Liver (tissue), 9 donors: ENCODE results near the gene TRAPPC12. TPM values are rescaled to one million over a fixed set of nuclear protein-coding genes. Genes with fewer than 3 reads are reported as not detected.

ENCODE experiments used
- DNase-seq: peaks from one replicate; pipeline ENCODE4 v3.0.0-alpha.2; 2017; ENCODE audit warnings: low spot score
- H3K27ac ChIP-seq, 2 donors: one replicate each; pipeline ENCODE4 v1.7.0; 2013; ENCODE audit warnings: inconsistent platforms in 2 of 2, low read length in 2 of 2, control low read depth in 1 of 2, low read depth in 1 of 2, mild to moderate bottlenecking in 1 of 2
- H3K27me3 ChIP-seq, 4 donors: one replicate each; pipeline versions ENCODE4 v1.6.1 to v1.7.0; 2013; ENCODE audit warnings: low read length in 3 of 4, inconsistent platforms in 1 of 4, mild to moderate bottlenecking in 1 of 4, moderate library complexity in 1 of 4; ENCODE audit not compliant: control insufficient read depth in 4 of 4, insufficient read depth in 4 of 4
- H3K36me3 ChIP-seq, 4 donors: one replicate each; pipeline versions ENCODE4 v1.6.1 to v1.7.0; 2013; ENCODE audit warnings: low read length in 3 of 4, mild to moderate bottlenecking in 3 of 4, low read depth in 1 of 4, moderate library complexity in 1 of 4; ENCODE audit not compliant: control insufficient read depth in 4 of 4, insufficient read depth in 3 of 4
- H3K4me1 ChIP-seq, 4 donors: one replicate each; pipeline versions ENCODE4 v1.6.1 to v1.7.0; 2013; ENCODE audit warnings: low read length in 3 of 4, mild to moderate bottlenecking in 3 of 4, moderate library complexity in 1 of 4; ENCODE audit not compliant: control insufficient read depth in 4 of 4, insufficient read depth in 4 of 4
- H3K4me3 ChIP-seq, 3 donors: one replicate each; pipeline versions ENCODE4 v1.6.1 to v1.7.0; 2013; ENCODE audit warnings: low read length in 3 of 3, control low read depth in 1 of 3, low read depth in 1 of 3, mild to moderate bottlenecking in 1 of 3
- H3K9ac ChIP-seq, 2 donors: one replicate each; pipeline ENCODE4 v1.7.0; 2013; ENCODE audit warnings: low read length in 2 of 2, mild to moderate bottlenecking in 2 of 2, moderate library complexity in 2 of 2, control low read depth in 1 of 2, low read depth in 1 of 2
- H3K9me3 ChIP-seq, 4 donors: one replicate each; pipeline versions ENCODE4 v1.6.1 to v1.7.0; 2013; ENCODE audit warnings: low read length in 3 of 4; ENCODE audit not compliant: control insufficient read depth in 4 of 4
- EGR1 ChIP-seq, 2 donors: IDR thresholded peaks; 2 replicates each; pipeline ENCODE4 v1.6.1; 2016 to 2018; ENCODE audit warnings: antibody characterized with exemption in 2 of 2, low read depth in 2 of 2
- FOXA1 ChIP-seq: IDR thresholded peaks from 2 replicates; pipeline ENCODE4 v1.6.1; 2016; ENCODE audit warnings: antibody characterized with exemption
- FOXA2 ChIP-seq: IDR thresholded peaks from 2 replicates; pipeline ENCODE4 v1.6.1; 2016; ENCODE audit warnings: antibody characterized with exemption
- GABPA ChIP-seq, 2 donors: IDR thresholded peaks in 1 of 2; conservative IDR thresholded peaks in 1 of 2; 2 replicates each; pipeline ENCODE4 v1.6.1; 2016; ENCODE audit warnings: antibody characterized with exemption in 2 of 2, mild to moderate bottlenecking in 1 of 2, moderate library complexity in 1 of 2
- HNF4A ChIP-seq, 2 donors: conservative IDR thresholded peaks; 2 replicates each; pipeline ENCODE4 v1.6.1; 2016; ENCODE audit warnings: antibody characterized with exemption in 2 of 2, mild to moderate bottlenecking in 2 of 2
- HNF4G ChIP-seq: IDR thresholded peaks from 2 replicates; pipeline ENCODE4 v1.6.1; 2016; ENCODE audit warnings: antibody characterized with exemption
- JUND ChIP-seq, 2 donors: IDR thresholded peaks; 2 replicates each; pipeline ENCODE4 v1.6.1; 2016; ENCODE audit warnings: antibody characterized with exemption in 2 of 2
- NR2F2 ChIP-seq: IDR thresholded peaks from 2 replicates; pipeline ENCODE4 v1.6.1; 2016; ENCODE audit warnings: antibody characterized with exemption
- RAD21 ChIP-seq, 2 donors: IDR thresholded peaks; 2 replicates each; pipeline ENCODE4 v1.6.1; 2016; ENCODE audit warnings: antibody characterized with exemption in 2 of 2, mild to moderate bottlenecking in 2 of 2
- RXRA ChIP-seq, 2 donors: IDR thresholded peaks; 2 replicates each; pipeline ENCODE4 v1.6.1; 2017 to 2018; ENCODE audit warnings: antibody characterized with exemption in 2 of 2, mild to moderate bottlenecking in 1 of 2
- SP1 ChIP-seq: IDR thresholded peaks from 2 replicates; pipeline ENCODE4 v1.6.1; 2018; ENCODE audit warnings: antibody characterized with exemption, mild to moderate bottlenecking
- TAF1 ChIP-seq: conservative IDR thresholded peaks from 2 replicates; pipeline ENCODE4 v1.6.1; 2016; ENCODE audit warnings: antibody characterized with exemption, mild to moderate bottlenecking
- YY1 ChIP-seq: IDR thresholded peaks from 2 replicates; pipeline ENCODE4 v1.6.1; 2016; ENCODE audit warnings: antibody characterized with exemption, mild to moderate bottlenecking
- WGBS: extraction: QIAGEN DNeasy Blood & Tissue Kit; methylation state at CpG from one replicate; pipeline ENCODE4 v1.1.7; 2013; 5-methylcytosine and 5-hydroxymethylcytosine counted together
- polyA plus RNA-seq, 2 donors: library from polyadenylated mRNA; stranded (reverse) in 1 of 2; unstranded in 1 of 2; fragments of 200-250 nt in 1 of 2; fragments of >200 nt in 1 of 2; fragmentation: Nextera tagmentation in 1 of 2; extraction: Ambion mirVana in 1 of 2; gene quantifications; one replicate each; pipeline versions ENCODE4 v1.2.1 to v1.2.3, GENCODE V29; 2013 to 2015
- total RNA-seq, 2 donors: library from RNA; depleted of rRNA; stranded (reverse); fragments of >200 nt; gene quantifications; one replicate each; pipeline ENCODE4 v1.2.3, GENCODE V29; 2014
- TF ChIP-seq, protein P1 (sequence below): IDR thresholded peaks from 2 replicates; pipeline ENCODE4 v1.6.1; 2016; ENCODE audit warnings: antibody characterized with exemption
- TF ChIP-seq, protein P2 (sequence below): fragments of 150-350 bp; IDR thresholded peaks from 2 replicates; pipeline ENCODE4 v1.5.1; 2017; ENCODE audit warnings: improper control_type of control experiment, low read depth, low read length; ENCODE audit not compliant: missing input control
- TF ChIP-seq, protein P3 (sequence below): IDR thresholded peaks from 2 replicates; pipeline ENCODE4 v1.6.1; 2016; ENCODE audit warnings: antibody characterized with exemption
- TF ChIP-seq, protein P4 (sequence below): IDR thresholded peaks from 2 replicates; pipeline ENCODE4 v1.6.1; 2016; ENCODE audit warnings: antibody characterized with exemption, mild to moderate bottlenecking
- TF ChIP-seq, protein P5 (sequence below): IDR thresholded peaks from 2 replicates; pipeline ENCODE4 v1.6.1; 2016; ENCODE audit warnings: antibody characterized with exemption
- donor health status: healthy.
- donor health status: healthy.
- donor health status: healthy.
- donor health status: healthy.
- donor health status: healthy.

TRAPPC12 gene
- total and polyA plus RNA-seq, 4 donors, result 30.2 to 60.9 (median 39.7) TPM

DNA sequence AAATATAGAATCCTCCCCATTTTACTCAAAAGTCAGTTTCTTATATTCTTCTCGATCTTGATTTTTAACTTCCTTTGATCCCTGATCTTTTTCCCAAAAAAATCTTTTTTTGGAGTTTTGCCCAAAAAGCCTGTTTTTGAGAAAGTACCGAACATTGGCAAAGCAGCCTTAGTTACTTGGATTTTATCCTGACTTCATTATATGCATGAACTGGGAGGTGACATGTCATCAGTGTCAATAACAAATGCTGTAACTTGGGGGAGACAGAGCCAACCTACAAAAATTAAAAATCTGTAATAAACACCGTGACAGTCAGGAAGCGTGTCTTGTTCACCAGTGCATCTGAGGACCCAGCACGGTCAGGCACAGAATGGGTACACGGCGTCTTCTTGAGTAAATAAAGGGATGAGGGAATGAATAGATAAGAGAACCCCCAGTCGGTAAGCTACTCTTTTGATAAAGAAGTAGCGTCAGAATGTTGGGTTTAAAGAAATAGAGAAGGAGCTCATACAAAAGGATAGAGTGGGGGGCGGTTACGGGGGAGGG, 24.9 kb downstream of the TRAPPC12 start:
- 93% methylated on average over 11 of the region's 11 CpGs for WGBS
- H3K27me3 ChIP-seq, result no peaks in the 10 kb centered on the region
- H3K36me3 ChIP-seq, result peaks cover 6 to 20% (median 9%) of the 10 kb centered on the region in 4 donors
- H3K27ac ChIP-seq, result no peak overlapping the region
- TF ChIP-seq YY1 (no peak), SP1 (no peak), RXRA (IDR thresholded peaks at IDR 0.05) (no peak), FOXA1 (no peak), FOXA2 (no peak), HNF4A (conservative IDR thresholded peaks at IDR 0.05) (no peak), GABPA (IDR thresholded peaks at IDR 0.05 in 1 of 2, conservative IDR thresholded peaks at IDR 0.05 in 1 of 2) (no peak), JUND (IDR thresholded peaks at IDR 0.05) (no peak), EGR1 (IDR thresholded peaks at IDR 0.05; ENCODE audit: low read depth in 2 of 2) (no peak), RAD21 (IDR thresholded peaks at IDR 0.05) (no peak), HNF4G (no peak), TAF1 (no peak), NR2F2 (no peak)
- TF ChIP-seq, protein P1, sequence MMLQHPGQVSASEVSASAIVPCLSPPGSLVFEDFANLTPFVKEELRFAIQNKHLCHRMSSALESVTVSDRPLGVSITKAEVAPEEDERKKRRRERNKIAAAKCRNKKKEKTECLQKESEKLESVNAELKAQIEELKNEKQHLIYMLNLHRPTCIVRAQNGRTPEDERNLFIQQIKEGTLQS, result no peak
- TF ChIP-seq, protein P2, sequence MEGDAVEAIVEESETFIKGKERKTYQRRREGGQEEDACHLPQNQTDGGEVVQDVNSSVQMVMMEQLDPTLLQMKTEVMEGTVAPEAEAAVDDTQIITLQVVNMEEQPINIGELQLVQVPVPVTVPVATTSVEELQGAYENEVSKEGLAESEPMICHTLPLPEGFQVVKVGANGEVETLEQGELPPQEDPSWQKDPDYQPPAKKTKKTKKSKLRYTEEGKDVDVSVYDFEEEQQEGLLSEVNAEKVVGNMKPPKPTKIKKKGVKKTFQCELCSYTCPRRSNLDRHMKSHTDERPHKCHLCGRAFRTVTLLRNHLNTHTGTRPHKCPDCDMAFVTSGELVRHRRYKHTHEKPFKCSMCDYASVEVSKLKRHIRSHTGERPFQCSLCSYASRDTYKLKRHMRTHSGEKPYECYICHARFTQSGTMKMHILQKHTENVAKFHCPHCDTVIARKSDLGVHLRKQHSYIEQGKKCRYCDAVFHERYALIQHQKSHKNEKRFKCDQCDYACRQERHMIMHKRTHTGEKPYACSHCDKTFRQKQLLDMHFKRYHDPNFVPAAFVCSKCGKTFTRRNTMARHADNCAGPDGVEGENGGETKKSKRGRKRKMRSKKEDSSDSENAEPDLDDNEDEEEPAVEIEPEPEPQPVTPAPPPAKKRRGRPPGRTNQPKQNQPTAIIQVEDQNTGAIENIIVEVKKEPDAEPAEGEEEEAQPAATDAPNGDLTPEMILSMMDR, result no peak
- TF ChIP-seq, protein P3, sequence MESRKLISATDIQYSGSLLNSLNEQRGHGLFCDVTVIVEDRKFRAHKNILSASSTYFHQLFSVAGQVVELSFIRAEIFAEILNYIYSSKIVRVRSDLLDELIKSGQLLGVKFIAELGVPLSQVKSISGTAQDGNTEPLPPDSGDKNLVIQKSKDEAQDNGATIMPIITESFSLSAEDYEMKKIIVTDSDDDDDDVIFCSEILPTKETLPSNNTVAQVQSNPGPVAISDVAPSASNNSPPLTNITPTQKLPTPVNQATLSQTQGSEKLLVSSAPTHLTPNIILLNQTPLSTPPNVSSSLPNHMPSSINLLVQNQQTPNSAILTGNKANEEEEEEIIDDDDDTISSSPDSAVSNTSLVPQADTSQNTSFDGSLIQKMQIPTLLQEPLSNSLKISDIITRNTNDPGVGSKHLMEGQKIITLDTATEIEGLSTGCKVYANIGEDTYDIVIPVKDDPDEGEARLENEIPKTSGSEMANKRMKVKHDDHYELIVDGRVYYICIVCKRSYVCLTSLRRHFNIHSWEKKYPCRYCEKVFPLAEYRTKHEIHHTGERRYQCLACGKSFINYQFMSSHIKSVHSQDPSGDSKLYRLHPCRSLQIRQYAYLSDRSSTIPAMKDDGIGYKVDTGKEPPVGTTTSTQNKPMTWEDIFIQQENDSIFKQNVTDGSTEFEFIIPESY, result no peak
- TF ChIP-seq, protein P4, sequence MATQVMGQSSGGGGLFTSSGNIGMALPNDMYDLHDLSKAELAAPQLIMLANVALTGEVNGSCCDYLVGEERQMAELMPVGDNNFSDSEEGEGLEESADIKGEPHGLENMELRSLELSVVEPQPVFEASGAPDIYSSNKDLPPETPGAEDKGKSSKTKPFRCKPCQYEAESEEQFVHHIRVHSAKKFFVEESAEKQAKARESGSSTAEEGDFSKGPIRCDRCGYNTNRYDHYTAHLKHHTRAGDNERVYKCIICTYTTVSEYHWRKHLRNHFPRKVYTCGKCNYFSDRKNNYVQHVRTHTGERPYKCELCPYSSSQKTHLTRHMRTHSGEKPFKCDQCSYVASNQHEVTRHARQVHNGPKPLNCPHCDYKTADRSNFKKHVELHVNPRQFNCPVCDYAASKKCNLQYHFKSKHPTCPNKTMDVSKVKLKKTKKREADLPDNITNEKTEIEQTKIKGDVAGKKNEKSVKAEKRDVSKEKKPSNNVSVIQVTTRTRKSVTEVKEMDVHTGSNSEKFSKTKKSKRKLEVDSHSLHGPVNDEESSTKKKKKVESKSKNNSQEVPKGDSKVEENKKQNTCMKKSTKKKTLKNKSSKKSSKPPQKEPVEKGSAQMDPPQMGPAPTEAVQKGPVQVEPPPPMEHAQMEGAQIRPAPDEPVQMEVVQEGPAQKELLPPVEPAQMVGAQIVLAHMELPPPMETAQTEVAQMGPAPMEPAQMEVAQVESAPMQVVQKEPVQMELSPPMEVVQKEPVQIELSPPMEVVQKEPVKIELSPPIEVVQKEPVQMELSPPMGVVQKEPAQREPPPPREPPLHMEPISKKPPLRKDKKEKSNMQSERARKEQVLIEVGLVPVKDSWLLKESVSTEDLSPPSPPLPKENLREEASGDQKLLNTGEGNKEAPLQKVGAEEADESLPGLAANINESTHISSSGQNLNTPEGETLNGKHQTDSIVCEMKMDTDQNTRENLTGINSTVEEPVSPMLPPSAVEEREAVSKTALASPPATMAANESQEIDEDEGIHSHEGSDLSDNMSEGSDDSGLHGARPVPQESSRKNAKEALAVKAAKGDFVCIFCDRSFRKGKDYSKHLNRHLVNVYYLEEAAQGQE, result no peak
- TF ChIP-seq, protein P5, sequence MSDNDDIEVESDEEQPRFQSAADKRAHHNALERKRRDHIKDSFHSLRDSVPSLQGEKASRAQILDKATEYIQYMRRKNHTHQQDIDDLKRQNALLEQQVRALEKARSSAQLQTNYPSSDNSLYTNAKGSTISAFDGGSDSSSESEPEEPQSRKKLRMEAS, result no peak
- H3K9me3 ChIP-seq, result no peaks in the 10 kb centered on the region
- H3K9ac ChIP-seq, result no peak overlapping the region
- H3K4me1 ChIP-seq, result no peaks in the 10 kb centered on the region
- DNase-seq, result no peak
- H3K4me3 ChIP-seq, result no peak overlapping the region
